Aorta (tissue), 5 donors: ENCODE data around the gene GPX4. TPM values are rescaled to one million over a fixed set of nuclear protein-coding genes. Genes with fewer than 3 reads are reported as not detected.

Experiments
- ATAC-seq: fragments of 200-7000 bp; cut with Tn5 transposase; one replicate; pipeline ENCODE4 v1.9.1; 2022; ENCODE audit warnings: moderate library complexity; ENCODE audit not compliant: low FRiP score
- DNase-seq, 2 donors: peaks; one replicate each; pipeline ENCODE4 v3.0.0-alpha.2; 2020
- H3K27ac ChIP-seq, 2 donors: one replicate each; pipeline ENCODE4 v1.5.1; 2013; ENCODE audit warnings: low read length in 2 of 2, mild to moderate bottlenecking in 2 of 2, moderate library complexity in 2 of 2, control low read depth in 1 of 2, inconsistent platforms in 1 of 2, low read depth in 1 of 2
- H3K27me3 ChIP-seq, 2 donors: one replicate each; pipeline ENCODE4 v1.6.1; 2013; ENCODE audit warnings: control low read depth in 1 of 2, low read length in 1 of 2, mild to moderate bottlenecking in 1 of 2, moderate library complexity in 1 of 2; ENCODE audit not compliant: insufficient read depth in 2 of 2, control insufficient read depth in 1 of 2
- H3K36me3 ChIP-seq, 2 donors: one replicate each; pipeline ENCODE4 v1.6.1; 2013; ENCODE audit warnings: control low read depth in 1 of 2, low read length in 1 of 2, mild to moderate bottlenecking in 1 of 2; ENCODE audit not compliant: insufficient read depth in 2 of 2, control insufficient read depth in 1 of 2
- H3K4me1 ChIP-seq, 2 donors: one replicate each; pipeline ENCODE4 v1.6.1; 2013; ENCODE audit warnings: low read length in 2 of 2, control low read depth in 1 of 2, mild to moderate bottlenecking in 1 of 2, moderate library complexity in 1 of 2; ENCODE audit not compliant: insufficient read depth in 2 of 2, control insufficient read depth in 1 of 2
- H3K4me3 ChIP-seq, 2 donors: one replicate each; pipeline ENCODE4 v1.5.1; 2013; ENCODE audit warnings: low read length in 2 of 2, control low read depth in 1 of 2, mild to moderate bottlenecking in 1 of 2
- H3K9me3 ChIP-seq: one replicate; pipeline ENCODE4 v1.6.1; 2013; ENCODE audit warnings: mild to moderate bottlenecking, low read length; ENCODE audit not compliant: control insufficient read depth
- WGBS, 2 donors: extraction: QIAGEN DNeasy Blood & Tissue Kit; methylation state at CpG; one replicate each; pipeline ENCODE4 v1.1.7; 2013; 5-methylcytosine and 5-hydroxymethylcytosine counted together
- intact Hi-C, 2 donors: fragments of 100-400 bp; cut with DNase I; formaldehyde crosslinking; loops; one replicate each; pipeline versions ENCODE4 v1.14.2 to v1.15.0; 2022
- polyA plus RNA-seq, 2 donors: library from polyadenylated mRNA; stranded (reverse); fragments of 200-250 nt; gene quantifications; one replicate each; pipeline ENCODE4 v1.2.3, GENCODE V29; 2013
- total RNA-seq, 2 donors: library from RNA; stranded (reverse); fragmentation: NEBNext Ultra II Directional; extraction: Animal tissue kit (Norgen Biotek cat#: 25700); gene quantifications; one replicate each; pipeline ENCODE4 v1.2.1, GENCODE V29; 2021
- donor health status: healthy with polysubstance abuse.
- donor health status: Bipolar disorder and iron deficiency.
- donor health status: DM: no; HTN: no; CAD: no.
- donor health status: DM: no; HTN: no; CAD: no.
- donor health status: DM: yes; HTN: yes; CAD: no.

GPX4 gene
- total and polyA plus RNA-seq, 4 donors, result 165 to 786 (median 466) TPM

DNA sequence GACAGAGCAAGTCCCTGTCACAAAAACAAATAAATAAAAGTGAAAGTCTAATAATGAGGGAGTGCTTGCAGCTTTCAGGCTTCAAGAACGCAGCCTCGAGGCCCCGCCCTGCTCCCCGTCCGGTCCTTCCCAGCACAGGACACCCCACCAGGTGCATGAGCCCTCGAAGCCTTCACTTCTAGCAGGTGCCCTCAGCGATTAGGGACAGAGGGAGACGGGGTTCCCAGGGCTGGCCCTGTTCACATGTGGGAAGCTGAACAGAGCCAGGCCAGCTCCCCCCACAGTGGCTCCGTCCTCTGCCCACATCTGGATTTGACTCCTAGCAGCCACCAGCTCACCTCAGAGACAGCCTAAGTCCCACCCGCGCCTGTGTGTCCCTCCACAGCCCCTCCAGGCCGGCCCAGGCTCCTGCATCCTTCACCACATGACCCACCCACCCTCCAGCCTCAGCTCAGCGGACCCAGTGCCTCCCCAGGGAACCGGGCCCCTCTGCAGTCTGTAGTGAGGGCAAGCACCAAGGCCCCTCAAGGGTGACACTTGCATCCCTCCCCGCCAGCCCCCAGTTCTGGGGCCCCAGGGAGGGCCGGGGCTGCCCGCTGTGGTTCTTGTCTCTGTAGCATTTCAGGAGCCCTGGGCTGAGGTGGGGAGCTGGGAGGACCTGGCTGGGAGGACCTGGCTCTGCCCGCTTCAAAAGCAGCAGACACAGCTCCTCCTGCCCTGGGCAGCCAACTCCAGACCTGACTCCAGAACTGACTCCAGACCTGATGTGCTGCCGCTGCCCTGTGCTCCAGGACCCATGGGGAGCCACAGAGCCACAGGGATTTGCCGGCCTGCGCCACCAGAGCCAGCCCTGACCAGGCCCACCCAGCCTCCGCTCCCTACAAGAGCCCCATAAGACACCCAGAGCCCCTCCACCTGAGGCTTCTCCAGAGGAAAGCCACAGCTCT is 27.2 kb downstream of the GPX4 start:
- 49 to 53% methylated on average over 20 to 22 of the region's 22 CpGs for WGBS, 2 donors
- Histone ChIP-seq H3K9me3 (no peaks in the 10 kb centered on the region), H3K4me1 (no peaks in the 10 kb centered on the region)

GRCh38 chr19:1131718-1132551 is 28.1 kb downstream of the GPX4 start:
- peak; percentile 87 for ATAC-seq
- H3K27me3 ChIP-seq, result no peaks in the 10 kb centered on the region
- DNase-seq, result peak; percentile 96 to 97
- peak overlapping the region; percentile 50 to 70 for H3K4me3 ChIP-seq
- H3K4me1 ChIP-seq, result no peaks in the 10 kb centered on the region
- intact Hi-C loops, result loop anchor here (2.0 to 5.0 kb wide), 2 partner anchors 21 to 40 kb away; partner anchors contain the start of gene SBNO2 (in 2 of the 2)
- 1% methylated on average over 60 to 64 of the region's 64 CpGs for WGBS, 2 donors
- H3K36me3 ChIP-seq, result no peaks in the 10 kb centered on the region
- peak overlapping the region; percentile 34 to 70 for H3K27ac ChIP-seq
- H3K9me3 ChIP-seq, result no peaks in the 10 kb centered on the region

More for the DNA sequence above, 27.2 kb downstream of the GPX4 start:
- H3K4me3 ChIP-seq, result peak overlapping the region; percentile 50 to 70
- peak overlapping the region; percentile 34 to 70 for H3K27ac ChIP-seq
- no peaks in the 10 kb centered on the region for H3K27me3 ChIP-seq
- no peaks in the 10 kb centered on the region for H3K36me3 ChIP-seq
- no peak for ATAC-seq
- intact Hi-C loops, result loop anchor here (5.0 kb wide), 1 partner anchor 41 kb away; the partner anchor contains the start of gene SBNO2 (in 2 of the 2)
- DNase-seq, result peak in 1 of 2 donors; percentile 61

DNA sequence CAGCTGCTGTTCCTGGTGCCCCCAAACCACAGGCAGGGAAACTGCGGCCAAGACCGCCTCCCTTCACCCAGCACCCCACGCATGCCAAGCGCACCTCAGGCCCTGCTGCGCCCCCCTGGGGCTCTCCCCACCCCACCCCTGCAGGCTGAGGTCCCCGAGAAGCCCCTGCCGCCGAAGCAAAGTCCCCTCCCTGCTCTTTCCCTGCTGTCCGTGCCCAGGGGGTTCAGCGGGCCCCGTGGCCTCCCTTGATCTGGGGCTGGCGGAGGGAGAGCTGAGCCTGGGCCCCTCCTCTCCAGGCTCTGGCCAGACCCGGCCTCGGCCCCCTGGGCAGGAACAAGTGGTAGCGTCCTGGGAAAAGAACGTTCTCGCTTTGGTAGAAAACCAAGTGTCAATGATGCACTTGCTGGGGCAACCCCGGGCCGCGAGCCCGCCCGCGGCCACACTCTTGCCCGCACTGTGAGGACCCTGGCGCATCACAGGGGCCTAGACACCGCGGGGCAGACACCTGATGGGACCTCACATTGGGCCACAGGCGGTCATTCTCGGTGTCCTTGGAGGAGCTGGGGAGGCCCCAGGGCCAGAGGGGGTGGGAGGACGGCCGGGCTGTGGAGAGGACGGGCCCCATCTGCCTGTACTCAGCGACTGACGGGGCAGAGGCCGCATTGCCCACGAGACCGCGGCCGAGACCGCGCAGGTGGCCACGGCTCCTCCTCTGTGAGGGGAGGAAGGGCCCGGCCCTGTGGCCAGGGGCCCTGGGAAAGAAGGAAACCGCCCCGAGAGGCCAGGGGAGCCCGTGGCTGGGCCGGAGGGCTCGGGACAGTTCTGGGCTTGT is 29.0 kb downstream of the GPX4 start:
- intact Hi-C loops, result loop anchor here (2.0 to 5.0 kb wide), 2 partner anchors 20 to 40 kb away; partner anchors contain the start of gene SBNO2 (in 2 of the 2)
- Histone ChIP-seq H3K4me1 (no peaks in the 10 kb centered on the region), H3K27ac (peak overlapping the region; percentile 23 to 38)

DNA sequence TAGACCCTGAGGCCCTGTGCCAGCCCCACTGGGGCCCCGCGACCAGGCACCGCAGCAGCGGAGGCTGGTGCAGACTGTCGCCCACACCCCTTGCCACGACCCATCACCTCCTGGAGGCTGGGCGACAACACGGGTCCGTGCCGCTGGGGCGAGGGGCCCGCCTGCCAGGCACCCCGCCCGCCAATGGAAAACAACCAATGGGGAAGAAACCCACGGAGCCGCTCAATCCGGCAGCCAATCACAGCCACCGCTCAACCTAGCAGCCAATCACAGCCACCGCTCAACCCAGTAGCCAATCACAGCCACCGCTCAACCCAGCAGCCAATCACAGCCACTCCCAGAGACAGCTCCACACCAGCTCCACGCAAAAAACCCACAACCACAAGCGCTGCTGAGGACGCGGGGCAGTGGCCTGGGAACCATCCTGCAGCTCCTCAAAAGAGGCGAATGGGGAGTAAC is 29.7 kb downstream of the GPX4 start:
- intact Hi-C loops, result loop anchor here (2.0 to 5.0 kb wide), 2 partner anchors 19 to 39 kb away; partner anchors contain the start of gene SBNO2 (in 2 of the 2)
- no peak overlapping the region for H3K4me3 ChIP-seq
- 97 to 99% methylated on average over 25 of the region's 25 CpGs for WGBS, 2 donors

More for the DNA sequence above, 29.0 kb downstream of the GPX4 start:
- Histone ChIP-seq H3K36me3 (no peaks in the 10 kb centered on the region), H3K9me3 (no peaks in the 10 kb centered on the region), H3K4me3 (peak overlapping the region in 1 of 2 donors; percentile 70), H3K27me3 (no peaks in the 10 kb centered on the region)
- DNase-seq, result no peak
- WGBS, 2 donors, result 76 to 82% methylated on average over 46 to 48 of the region's 48 CpGs
- ATAC-seq, result peak; percentile 8

GRCh38 chr19:1134431-1134830 is 30.6 kb downstream of the GPX4 start:
- DNase-seq (no peak), ATAC-seq (no peak)
- 96% methylated on average over 11 of the region's 11 CpGs for WGBS, 2 donors
- Histone ChIP-seq H3K4me1 (no peaks in the 10 kb centered on the region), H3K27ac (no peak overlapping the region), H3K36me3 (no peaks in the 10 kb centered on the region), H3K9me3 (no peaks in the 10 kb centered on the region), H3K27me3 (no peaks in the 10 kb centered on the region), H3K4me3 (no peak overlapping the region)
- intact Hi-C loops, result loop anchor here (5.0 kb wide), 1 partner anchor 38 kb away; the partner anchor contains the start of gene SBNO2 (in 2 of the 2)

More for the DNA sequence above, 29.7 kb downstream of the GPX4 start:
- H3K9me3 ChIP-seq, result no peaks in the 10 kb centered on the region
- H3K36me3 ChIP-seq, result no peaks in the 10 kb centered on the region
- H3K27me3 ChIP-seq, result no peaks in the 10 kb centered on the region
- no peak for ATAC-seq
- peak overlapping the region in 1 of 2 donors; percentile 38 for H3K27ac ChIP-seq
- DNase-seq, result no peak
- H3K4me1 ChIP-seq, result no peaks in the 10 kb centered on the region

GRCh38 chr19:1135454-1135853 is 31.7 kb downstream of the GPX4 start:
- H3K9me3 ChIP-seq, result no peaks in the 10 kb centered on the region
- ATAC-seq, result no peak
- intact Hi-C loops, result no loop called here
- H3K4me3 ChIP-seq, result no peak overlapping the region
- no peak for DNase-seq
- H3K27ac ChIP-seq, result no peak overlapping the region
- H3K27me3 ChIP-seq, result no peaks in the 10 kb centered on the region
- H3K36me3 ChIP-seq, result no peaks in the 10 kb centered on the region
- WGBS, 2 donors, result 87 to 88% methylated on average over 17 of the region's 17 CpGs
- H3K4me1 ChIP-seq, result no peaks in the 10 kb centered on the region

DNA sequence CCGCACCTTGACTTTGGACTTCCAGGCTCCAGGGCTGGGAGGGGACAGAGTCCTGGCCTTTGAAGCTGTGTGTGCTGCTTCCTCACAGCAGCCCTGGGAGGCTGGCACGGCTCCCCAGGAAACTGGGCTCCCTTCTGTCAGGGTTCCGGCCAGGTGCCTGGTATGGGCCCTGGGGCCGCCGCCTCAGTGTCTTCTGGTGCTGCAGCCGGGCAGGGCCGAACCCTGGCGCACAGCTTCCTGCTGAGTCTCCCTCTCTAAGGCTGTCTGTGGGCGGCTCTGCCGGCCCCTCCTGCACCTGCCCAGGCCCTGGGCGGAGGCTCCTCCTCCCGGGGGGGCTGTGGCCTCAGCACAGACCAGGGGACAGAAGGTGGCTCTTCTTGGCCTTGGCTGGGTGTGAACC is 32.4 kb downstream of the GPX4 start:
- H3K27me3 ChIP-seq, result no peaks in the 10 kb centered on the region
- H3K4me3 ChIP-seq, result no peak overlapping the region
- 77 to 83% methylated on average over 12 of the region's 12 CpGs for WGBS, 2 donors
- no peaks in the 10 kb centered on the region for H3K4me1 ChIP-seq
- ATAC-seq (no peak), DNase-seq (no peak)
- no peaks in the 10 kb centered on the region for H3K9me3 ChIP-seq
- intact Hi-C loops, result no loop called here
- H3K36me3 ChIP-seq, result no peaks in the 10 kb centered on the region
- H3K27ac ChIP-seq, result no peak overlapping the region
